ENCODE data around the gene NHSL2.

- TF ChIP-seq CTCF (IDR thresholded peaks at IDR 0.05), result no peak
- no peak for TF ChIP-seq POLR2A (IDR thresholded peaks at IDR 0.05)
- no peak for TF ChIP-seq POLR2AphosphoS5 (IDR thresholded peaks at IDR 0.05)
Measured at GRCh38 chrX:72009731-72010130, 99.1 kb downstream of the NHSL2 start.
